GM12891 (cell line): ENCODE results near the gene PLA2G4D.

Source experiments
- PAX5 ChIP-seq: IDR thresholded peaks from 2 replicates; pipeline ENCODE4 v1.6.1; 2011; ENCODE audit warnings: low read length, moderate library complexity, mild to moderate bottlenecking; ENCODE audit not compliant: insufficient read depth, severe bottlenecking
- POLR2A ChIP-seq: IDR thresholded peaks from 2 replicates; pipeline ENCODE4 v1.6.1; 2011; ENCODE audit warnings: low read depth, low read length, control low read depth
- POLR2AphosphoS5 ChIP-seq: IDR thresholded peaks from 2 replicates; pipeline ENCODE4 v1.6.1; 2011; ENCODE audit warnings: low read depth, low read length, control low read depth
- POU2F2 ChIP-seq: IDR thresholded peaks from 2 replicates; pipeline ENCODE4 v1.6.1; 2011; ENCODE audit warnings: low read depth, mild to moderate bottlenecking, control low read depth, low read length, moderate library complexity
- TAF1 ChIP-seq: IDR thresholded peaks from 2 replicates; pipeline ENCODE4 v1.6.1; 2011; ENCODE audit warnings: low read depth, low read length, control low read depth

DNA sequence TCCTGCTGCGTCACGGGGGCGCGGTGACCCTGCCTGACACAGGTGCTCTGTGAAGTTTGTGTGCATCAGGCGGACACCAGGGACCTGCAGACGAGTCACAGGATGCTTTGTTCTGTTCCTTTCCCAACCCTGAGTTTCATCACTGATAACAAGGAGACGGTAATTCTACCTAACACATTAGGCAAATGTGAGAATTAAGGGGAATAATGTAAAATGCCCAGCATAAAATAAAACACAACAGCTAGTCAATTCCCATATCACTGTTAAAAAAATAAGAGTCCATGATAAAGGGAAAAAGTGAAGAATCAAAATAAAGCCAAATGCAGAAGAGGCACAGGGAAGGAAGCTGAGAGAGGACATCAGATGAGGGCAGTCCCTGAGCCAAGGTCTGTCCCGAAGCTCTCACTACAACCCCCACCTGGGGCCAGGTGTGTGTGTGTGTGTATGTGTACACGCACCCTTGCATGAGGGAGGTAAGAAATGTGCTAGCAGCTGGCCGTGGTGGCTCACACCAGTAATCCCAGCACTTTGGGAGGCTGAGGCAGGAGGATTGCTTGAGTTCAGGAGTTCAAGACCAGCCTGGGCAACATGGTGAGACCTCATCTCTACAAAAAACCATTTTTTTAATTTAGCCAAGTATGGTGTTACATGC lies 27.5 kb downstream of the PLA2G4D start:
- TF ChIP-seq TAF1 (no peak), POLR2A (no peak), POLR2AphosphoS5 (no peak), POU2F2 (no peak), PAX5 (no peak)
